Colon (tissue), 2 donors: ENCODE results near the gene NUDT3.

Experiments
- FAIRE-seq: peaks from 2 replicates; lab custom pipeline; 2012; peaks lifted over from hg19 to GRCh38; lab: Jason Lieb, UNC
- donor health status: control.
- donor health status: control.

NUDT3 gene

GRCh38 chr6:34319471-34319885, 73.0 kb downstream of the NUDT3 start:
- FAIRE-seq, result no peak

GRCh38 chr6:34318499-34319470, 73.7 kb downstream of the NUDT3 start:
- FAIRE-seq, result no peak

GRCh38 chr6:34317882-34318498, 74.5 kb downstream of the NUDT3 start:
- no peak for FAIRE-seq

- FAIRE-seq, result no peak
Measured at GRCh38 chr6:34317172-34317477, 75.3 kb downstream of the NUDT3 start.

GRCh38 chr6:34316431-34317171, 75.9 kb downstream of the NUDT3 start:
- no peak for FAIRE-seq

- FAIRE-seq, result no peak
Measured at GRCh38 chr6:34315780-34316179, 76.7 kb downstream of the NUDT3 start.

GRCh38 chr6:34315256-34315655, 77.2 kb downstream of the NUDT3 start:
- no peak for FAIRE-seq

- no peak for FAIRE-seq
Measured at GRCh38 chr6:34312259-34312658, 80.2 kb downstream of the NUDT3 start.

- FAIRE-seq, result no peak
Measured at GRCh38 chr6:34310817-34311216, 81.7 kb downstream of the NUDT3 start.

- no peak for FAIRE-seq
Measured at GRCh38 chr6:34308483-34308882, 84.0 kb downstream of the NUDT3 start.

GRCh38 chr6:34305982-34306708, 86.3 kb downstream of the NUDT3 start:
- no peak for FAIRE-seq

GRCh38 chr6:34305497-34305896, 87.0 kb downstream of the NUDT3 start:
- FAIRE-seq, result no peak

GRCh38 chr6:34304164-34304563, 88.3 kb downstream of the NUDT3 start:
- no peak for FAIRE-seq

- no peak for FAIRE-seq
Measured at GRCh38 chr6:34302929-34303328, 89.5 kb downstream of the NUDT3 start.

- FAIRE-seq, result no peak
Measured at GRCh38 chr6:34301408-34301807, 91.1 kb downstream of the NUDT3 start.

- FAIRE-seq, result no peak
Measured at GRCh38 chr6:34300332-34300751, 92.1 kb downstream of the NUDT3 start.

- no peak for FAIRE-seq
Measured at GRCh38 chr6:34298941-34299340, 93.5 kb downstream of the NUDT3 start.

GRCh38 chr6:34295721-34296120, 96.7 kb downstream of the NUDT3 start:
- no peak for FAIRE-seq

- no peak for FAIRE-seq
Measured at GRCh38 chr6:34292954-34293353, 99.5 kb downstream of the NUDT3 start.

- no peak for FAIRE-seq
Measured at GRCh38 chr6:34289137-34289536, 103.3 kb downstream of the NUDT3 start.

- no peak for FAIRE-seq
Measured at GRCh38 chr6:34288581-34288980, 103.9 kb downstream of the NUDT3 start.

GRCh38 chr6:34285448-34286164, 106.9 kb downstream of the NUDT3 start:
- no peak for FAIRE-seq
